ENCODE data around the gene SLC39A8.

- TF ChIP-seq, protein P1, sequence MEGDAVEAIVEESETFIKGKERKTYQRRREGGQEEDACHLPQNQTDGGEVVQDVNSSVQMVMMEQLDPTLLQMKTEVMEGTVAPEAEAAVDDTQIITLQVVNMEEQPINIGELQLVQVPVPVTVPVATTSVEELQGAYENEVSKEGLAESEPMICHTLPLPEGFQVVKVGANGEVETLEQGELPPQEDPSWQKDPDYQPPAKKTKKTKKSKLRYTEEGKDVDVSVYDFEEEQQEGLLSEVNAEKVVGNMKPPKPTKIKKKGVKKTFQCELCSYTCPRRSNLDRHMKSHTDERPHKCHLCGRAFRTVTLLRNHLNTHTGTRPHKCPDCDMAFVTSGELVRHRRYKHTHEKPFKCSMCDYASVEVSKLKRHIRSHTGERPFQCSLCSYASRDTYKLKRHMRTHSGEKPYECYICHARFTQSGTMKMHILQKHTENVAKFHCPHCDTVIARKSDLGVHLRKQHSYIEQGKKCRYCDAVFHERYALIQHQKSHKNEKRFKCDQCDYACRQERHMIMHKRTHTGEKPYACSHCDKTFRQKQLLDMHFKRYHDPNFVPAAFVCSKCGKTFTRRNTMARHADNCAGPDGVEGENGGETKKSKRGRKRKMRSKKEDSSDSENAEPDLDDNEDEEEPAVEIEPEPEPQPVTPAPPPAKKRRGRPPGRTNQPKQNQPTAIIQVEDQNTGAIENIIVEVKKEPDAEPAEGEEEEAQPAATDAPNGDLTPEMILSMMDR (IDR thresholded peaks at IDR 0.05): no peak
- no peak for TF ChIP-seq POLR2AphosphoS5 (IDR thresholded peaks at IDR 0.05)
Observed at GRCh38 chr4:102345795-102346100, 466 bp upstream of the SLC39A8 start.

Measured in suprapubic skin (tissue), 3 donors.